Upper lobe of left lung (tissue), 4 donors: Measurements from ENCODE around the gene CCDC197.

Experiments
- CTCF ChIP-seq, 6 experiments: fragments of 450-650 bp in 4 of 6; fragments of 200-600 bp in 2 of 6; sonication (generic) in 2 of 6; IDR thresholded peaks; one replicate each; pipeline ENCODE4 v1.5.1; 2016 to 2019; ENCODE audit warnings: antibody characterized with exemption in 6 of 6
- EP300 ChIP-seq, 4 donors: sonication (generic); formaldehyde crosslinking; IDR thresholded peaks; one replicate each; pipeline ENCODE4 v1.5.1; 2017; ENCODE audit warnings: antibody characterized with exemption in 4 of 4, control low read depth in 2 of 4
- POLR2A ChIP-seq, 4 donors: fragments of 450-650 bp; IDR thresholded peaks; one replicate each; pipeline ENCODE4 v1.5.1; 2016 to 2017; ENCODE audit warnings: antibody characterized with exemption in 4 of 4, mild to moderate bottlenecking in 2 of 4
- POLR2AphosphoS5 ChIP-seq, 2 donors: sonication (generic); formaldehyde crosslinking; IDR thresholded peaks; one replicate each; pipeline ENCODE4 v1.5.1; 2017; ENCODE audit warnings: antibody characterized with exemption in 2 of 2

GRCh38 chr14:93970965-93971634 lies 26.0 kb upstream of the CCDC197 start:
- TF ChIP-seq CTCF (IDR thresholded peaks at IDR 0.05): no peak
- TF ChIP-seq POLR2A (IDR thresholded peaks at IDR 0.05): no peak
- no peak for TF ChIP-seq POLR2AphosphoS5 (IDR thresholded peaks at IDR 0.05)
- TF ChIP-seq EP300 (IDR thresholded peaks at IDR 0.05): no peak
